D721Med (cell line): Measurements from ENCODE around the gene CGB2.

Source experiments
- DNase-seq: peaks from one replicate; pipeline ENCODE4 v3.0.0; 2011; ENCODE audit warnings: low spot score; ENCODE audit not compliant: insufficient read length
- FAIRE-seq: peaks from 2 replicates; lab custom pipeline; 2011; peaks lifted over from hg19 to GRCh38; lab: Jason Lieb, UNC
- TF ChIP-seq, protein P1 (sequence below): IDR thresholded peaks from 2 replicates; pipeline ENCODE4 v1.5.1; 2012; ENCODE audit warnings: mild to moderate bottlenecking, control low read depth; ENCODE audit not compliant: insufficient read depth; ENCODE audit errors: missing control alignments

The CGB2 gene

DNA sequence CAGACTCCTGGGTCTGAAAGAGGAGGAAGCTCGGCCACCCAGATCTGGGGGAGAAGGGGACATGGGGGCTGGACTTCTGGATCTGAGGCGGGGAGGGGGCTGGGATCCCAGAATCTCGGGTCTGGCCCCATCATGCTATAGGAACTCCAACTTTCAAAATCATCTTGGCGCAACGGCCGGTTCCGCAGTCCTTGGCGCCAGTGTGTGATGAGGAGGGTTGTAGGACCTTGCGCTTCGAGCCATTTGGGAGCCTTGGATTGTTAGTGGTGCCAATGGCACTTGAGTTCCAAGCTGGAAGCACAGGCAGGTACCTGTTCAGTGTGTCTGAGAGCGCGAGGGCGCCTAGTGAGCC, 37.7 kb upstream of the CGB2 start:
- FAIRE-seq (no peak), DNase-seq (no peak)
- TF ChIP-seq, protein P1, sequence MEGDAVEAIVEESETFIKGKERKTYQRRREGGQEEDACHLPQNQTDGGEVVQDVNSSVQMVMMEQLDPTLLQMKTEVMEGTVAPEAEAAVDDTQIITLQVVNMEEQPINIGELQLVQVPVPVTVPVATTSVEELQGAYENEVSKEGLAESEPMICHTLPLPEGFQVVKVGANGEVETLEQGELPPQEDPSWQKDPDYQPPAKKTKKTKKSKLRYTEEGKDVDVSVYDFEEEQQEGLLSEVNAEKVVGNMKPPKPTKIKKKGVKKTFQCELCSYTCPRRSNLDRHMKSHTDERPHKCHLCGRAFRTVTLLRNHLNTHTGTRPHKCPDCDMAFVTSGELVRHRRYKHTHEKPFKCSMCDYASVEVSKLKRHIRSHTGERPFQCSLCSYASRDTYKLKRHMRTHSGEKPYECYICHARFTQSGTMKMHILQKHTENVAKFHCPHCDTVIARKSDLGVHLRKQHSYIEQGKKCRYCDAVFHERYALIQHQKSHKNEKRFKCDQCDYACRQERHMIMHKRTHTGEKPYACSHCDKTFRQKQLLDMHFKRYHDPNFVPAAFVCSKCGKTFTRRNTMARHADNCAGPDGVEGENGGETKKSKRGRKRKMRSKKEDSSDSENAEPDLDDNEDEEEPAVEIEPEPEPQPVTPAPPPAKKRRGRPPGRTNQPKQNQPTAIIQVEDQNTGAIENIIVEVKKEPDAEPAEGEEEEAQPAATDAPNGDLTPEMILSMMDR = no peak

DNA sequence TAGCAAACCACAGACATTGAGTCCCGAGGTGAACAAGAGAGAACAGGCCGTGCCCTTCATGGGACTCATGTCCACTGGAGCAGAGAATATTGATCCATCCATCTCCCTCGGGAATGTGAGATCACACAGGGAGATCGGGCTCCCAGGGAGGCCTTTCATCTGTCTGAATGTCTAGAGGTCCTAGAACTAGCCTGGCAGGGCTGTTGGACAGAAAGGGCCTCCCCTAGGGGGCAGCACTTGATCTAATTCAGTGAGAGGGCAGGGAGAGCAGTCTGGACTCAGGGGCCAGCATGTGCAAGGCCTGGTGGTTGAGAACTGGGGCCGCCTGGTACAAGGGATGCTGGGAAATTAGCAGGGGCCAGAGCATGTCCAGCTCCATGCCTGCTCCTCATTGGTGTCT, 33.7 kb upstream of the CGB2 start:
- TF ChIP-seq, protein P1 = peak; percentile 50
- DNase-seq (no peak), FAIRE-seq (no peak)

DNA sequence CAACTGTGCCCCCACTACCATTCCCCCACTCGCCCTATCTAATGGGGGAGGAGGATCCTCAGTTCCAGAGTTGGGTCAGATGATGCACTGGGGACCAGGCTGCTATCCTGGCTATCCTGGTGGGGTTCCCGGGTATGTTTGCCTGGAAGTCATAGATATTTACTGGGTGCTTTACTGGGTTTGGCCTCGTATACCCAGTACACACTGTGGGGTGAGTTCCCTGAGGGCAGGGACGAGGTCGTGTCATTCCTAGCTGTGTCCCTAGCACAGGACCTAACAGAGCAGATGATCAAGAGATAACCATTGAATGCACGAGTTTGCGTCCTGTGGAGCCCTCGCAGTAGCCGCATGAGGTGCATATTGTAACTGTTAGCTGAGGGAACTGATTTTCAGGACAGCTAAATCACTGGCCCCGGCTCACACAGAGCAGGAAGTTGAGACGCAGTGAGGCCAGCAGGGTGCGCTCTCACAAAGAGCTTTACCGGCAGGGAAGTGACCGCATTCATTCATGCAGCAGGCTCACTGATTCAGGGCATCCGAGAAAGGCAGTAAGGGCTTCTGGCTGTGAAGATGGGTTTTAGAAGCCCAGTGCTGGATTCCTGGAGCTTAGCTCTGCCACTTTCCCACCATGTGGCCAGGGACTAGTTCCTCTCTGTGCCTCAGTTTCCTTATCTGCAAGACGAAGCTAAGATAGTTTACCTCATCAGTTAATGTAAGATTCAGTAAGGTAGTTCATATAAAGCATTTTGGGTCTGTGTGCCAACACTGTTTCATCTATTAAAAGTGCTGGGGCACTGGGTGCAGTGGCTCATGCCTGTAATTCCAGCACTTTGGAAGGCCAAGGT, 32.0 kb upstream of the CGB2 start:
- no peak for DNase-seq
- TF ChIP-seq, protein P1 = peak; percentile 69
- FAIRE-seq = no peak

DNA sequence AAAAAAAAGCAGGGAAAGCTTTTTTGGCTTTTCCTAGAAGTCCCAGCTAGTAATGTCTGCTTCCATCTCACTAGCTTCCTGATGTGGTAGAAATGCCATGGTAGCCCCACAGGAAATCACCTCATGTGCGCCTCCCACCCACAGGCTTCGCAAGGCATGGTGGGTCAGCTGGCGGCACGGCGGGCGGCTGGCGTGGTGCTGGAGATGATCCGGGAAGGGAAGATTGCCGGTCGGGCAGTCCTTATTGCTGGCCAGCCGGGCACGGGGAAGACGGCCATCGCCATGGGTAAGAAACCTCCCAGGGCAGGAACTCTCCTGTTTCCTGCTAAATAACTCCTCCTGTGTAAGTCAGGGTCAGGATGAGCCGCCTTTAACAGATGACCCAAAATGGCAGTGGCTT, 27.6 kb upstream of the CGB2 start:
- DNase-seq (no peak), FAIRE-seq (no peak)
- TF ChIP-seq, protein P1 = no peak

DNA sequence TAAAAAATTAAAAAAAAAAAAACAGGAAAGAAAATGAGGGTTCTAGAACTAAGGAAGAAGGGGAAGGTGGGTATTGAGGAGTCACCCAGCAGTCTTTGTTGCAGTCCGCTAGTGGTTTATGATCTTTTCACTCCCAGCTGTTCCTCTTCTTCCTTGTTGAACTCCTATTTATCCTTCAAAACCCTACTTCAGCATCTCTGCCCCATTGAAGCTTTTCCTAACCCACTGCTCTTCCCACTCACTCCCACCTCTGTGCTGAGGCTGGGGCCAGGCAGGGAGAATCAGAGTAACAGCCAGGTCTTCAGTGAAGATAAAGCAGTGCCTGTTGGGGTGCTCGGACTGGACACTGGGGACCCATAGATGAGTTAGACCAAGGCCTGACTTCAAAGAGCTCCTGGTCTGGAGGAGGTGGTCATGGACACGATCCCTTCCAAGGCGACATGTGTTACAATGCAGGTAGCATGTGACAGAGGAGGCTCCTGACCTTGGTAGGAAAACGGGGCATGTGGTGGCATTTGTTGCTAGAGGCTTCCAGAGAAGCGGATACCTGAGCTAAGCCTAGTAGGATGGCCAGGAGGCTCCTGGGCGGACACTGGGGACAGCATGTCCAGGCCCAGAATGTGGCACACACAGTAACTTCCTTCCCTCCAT, 26.6 kb upstream of the CGB2 start:
- TF ChIP-seq, protein P1 = no peak
- DNase-seq (no peak), FAIRE-seq (no peak)

DNA sequence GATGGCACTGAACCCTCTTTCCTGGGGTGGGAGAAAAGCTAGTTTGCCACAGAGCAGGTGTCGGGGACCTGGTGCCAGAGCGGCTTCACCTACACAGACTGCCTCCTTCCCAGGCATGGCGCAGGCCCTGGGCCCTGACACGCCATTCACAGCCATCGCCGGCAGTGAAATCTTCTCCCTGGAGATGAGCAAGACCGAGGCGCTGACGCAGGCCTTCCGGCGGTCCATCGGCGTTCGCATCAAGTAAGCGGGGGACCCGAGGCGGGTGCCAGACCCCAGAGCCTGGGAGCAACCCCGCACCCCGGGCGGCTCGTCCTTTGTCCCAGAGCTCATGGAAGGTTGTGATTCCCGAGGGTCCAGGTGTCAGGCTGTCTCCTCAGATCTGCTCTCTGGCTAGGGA, 24.8 kb upstream of the CGB2 start:
- FAIRE-seq (no peak), DNase-seq (no peak)
- TF ChIP-seq, protein P1 = no peak

DNA sequence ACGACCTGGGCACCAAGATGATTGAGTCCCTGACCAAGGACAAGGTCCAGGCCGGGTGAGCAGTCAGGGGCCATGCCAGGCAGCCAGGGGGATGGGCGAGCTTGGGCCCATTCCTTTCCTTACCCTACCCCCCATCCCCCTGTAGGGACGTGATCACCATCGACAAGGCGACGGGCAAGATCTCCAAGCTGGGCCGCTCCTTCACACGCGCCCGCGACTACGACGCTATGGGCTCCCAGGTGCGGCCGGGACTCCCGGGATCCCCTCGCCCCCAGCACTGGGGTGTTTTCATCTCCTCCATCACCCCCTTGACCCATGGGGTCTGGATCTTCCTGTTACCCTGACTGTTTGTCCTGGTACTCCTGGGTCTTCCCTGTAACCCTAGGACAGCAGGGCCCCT, 21.9 kb upstream of the CGB2 start:
- FAIRE-seq (no peak), DNase-seq (no peak)
- TF ChIP-seq, protein P1 = no peak
